Dermis microvascular lymphatic vessel endothelial cell (primary cell): ENCODE data around the gene ZNF488. TPM values are rescaled to one million over a fixed set of nuclear protein-coding genes. Genes with fewer than 3 reads are reported as not detected.
A peak's percentile ranks its signal among the peaks of the same experiment; 100 is the strongest.
"Not testable (repeated sequence)": the region's sequence is repeated elsewhere in the genome, so short reads cannot be mapped to it uniquely, and the experiment has no call there.

Experiments
- DNase-seq, 2 donors: peaks; one replicate each; pipeline versions ENCODE4 v3.0.0 to v3.0.0-alpha.2; 2010; ENCODE audit warnings: low read depth in 2 of 2
- total RNA-seq: library from RNA; depleted of rRNA; stranded (reverse); fragments of >200 nt; gene quantifications from 2 replicates; pipeline ENCODE4 v1.2.1, GENCODE V29; 2014

The ZNF488 gene
- total RNA-seq, 1 donor from 2014 or later: 0.13 TPM

DNA sequence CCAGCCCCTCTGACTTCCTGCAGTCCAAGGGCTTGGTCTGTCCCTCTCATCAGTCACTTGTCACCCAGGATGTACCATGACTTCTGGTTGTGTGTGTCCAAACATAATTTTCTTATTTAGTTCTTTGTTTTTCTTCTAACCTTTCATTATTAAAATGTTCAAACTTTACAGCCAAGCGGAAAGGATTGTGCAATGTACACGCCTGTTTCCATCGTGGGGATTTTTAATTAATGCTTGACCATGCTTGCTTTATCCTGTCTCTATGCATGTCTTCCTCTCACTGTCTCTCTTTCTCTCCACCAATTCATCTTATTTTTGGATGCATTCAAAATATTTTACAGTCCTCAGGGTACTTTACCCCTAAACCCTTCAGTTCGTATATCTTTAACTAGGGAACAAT is 26.2 kb upstream of the ZNF488 start:
- no peak for DNase-seq

DNA sequence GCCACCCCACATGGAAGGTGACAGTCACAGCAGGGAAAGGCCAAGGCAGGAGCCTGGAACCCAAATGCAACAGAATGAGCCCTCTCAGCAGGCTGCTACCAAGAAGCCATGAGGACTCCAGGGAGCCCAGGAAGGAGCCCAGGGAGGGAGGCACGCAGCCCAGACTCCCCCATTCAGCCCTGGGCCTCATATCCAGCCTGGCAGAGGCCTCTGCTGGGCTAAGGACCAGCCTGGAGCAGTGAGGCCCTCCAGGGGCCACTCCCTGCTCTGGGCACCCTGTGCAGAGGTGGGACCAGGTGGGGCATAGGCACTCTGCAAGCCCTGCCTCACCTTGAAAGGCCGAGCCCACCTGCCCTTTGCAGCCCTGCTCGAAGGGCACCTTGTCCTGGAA is 25.8 kb upstream of the ZNF488 start:
- no peak for DNase-seq

DNA sequence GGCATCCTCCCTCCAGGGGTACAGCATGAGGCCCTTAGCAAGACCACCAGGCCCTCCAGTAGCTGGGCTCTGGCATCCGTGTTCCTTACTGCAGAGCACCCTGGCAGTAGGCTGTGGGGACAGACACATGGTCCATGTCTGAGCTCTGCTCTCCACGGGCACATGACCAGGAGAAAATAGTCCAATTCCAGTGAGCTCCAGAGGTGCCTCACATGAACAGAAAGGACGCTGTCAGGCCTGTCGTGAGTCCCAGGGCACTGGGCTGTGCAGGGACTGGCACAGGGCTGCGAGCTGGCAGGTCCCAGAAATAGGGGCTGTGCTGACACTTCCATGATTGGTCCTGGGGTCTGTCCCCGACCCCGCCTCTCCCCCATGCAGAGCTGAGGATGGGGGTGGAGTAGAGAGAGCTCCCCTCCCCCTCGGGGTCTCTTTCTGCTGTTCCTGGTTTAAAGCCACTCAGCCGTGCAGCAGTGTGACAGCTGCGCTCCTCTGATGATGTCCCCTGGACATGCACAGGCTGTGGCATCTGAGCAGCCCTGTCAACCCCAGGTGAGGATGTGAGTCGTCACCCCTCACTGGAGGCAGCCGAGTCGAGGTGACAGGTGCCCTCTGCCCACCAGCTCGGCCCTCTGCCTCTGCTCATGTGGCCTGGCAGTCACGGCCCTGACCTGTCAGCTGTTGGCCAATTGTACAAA is 25.2 kb upstream of the ZNF488 start:
- DNase-seq: no peak

DNA sequence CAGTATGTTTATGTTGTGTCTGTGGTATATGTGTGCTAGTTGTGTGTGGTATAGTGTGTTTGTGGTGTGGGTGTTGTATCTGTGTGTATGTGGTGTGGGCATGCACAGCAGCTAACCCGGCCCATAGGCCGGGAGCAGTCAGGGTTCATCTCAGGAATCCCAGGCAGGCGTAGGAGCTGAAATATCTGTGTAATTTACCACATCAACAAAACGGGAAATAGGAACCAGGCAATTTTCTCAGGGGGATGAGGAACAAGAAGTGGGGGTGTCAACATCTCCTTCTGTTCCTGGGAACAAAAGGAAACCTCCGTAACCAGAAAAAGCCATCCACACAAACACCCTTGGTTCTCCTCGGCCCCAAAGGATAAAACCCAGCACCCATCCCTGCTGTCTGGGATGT is 24.5 kb upstream of the ZNF488 start:
- no peak for DNase-seq

DNA sequence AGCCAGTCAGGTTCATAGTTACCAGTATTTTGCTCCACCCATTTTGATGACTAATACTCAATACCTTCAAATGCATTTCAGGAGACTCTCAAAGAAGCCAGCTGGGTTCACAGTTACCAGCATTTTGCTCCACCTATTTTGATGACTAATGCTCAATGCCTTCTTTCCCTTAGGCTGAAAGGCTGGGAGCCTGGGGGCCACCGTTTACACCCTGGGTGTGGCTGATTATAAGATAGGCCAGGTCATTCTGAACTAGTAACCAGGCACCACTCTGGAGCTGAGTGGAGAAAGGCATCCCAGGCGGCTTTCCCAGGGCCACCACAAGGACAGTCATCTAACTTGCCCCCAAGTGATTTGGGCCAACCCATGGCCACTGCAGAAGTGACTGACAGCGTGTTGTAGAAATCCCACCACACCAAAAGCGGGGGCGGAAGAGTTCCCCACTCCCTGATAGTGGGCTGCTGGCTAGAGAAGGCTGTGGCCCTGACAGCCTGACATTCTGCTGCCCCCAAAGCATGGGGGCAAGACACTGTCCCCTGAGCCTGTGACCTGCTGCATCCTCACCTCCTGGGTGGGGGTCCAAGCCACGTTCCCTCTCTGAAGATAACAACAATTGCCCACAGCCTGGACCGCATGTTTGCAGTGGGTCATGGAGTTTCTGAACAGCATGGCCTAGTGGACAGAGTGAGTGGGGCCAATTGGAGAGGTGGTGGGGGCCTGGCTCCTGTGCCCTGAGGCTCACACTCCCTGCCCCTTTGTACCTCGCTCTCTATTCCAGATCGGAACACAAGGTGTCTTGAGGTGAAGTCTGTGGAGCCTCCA is 23.0 kb upstream of the ZNF488 start:
- peak in 1 of 2 donors; percentile 35 for DNase-seq

DNA sequence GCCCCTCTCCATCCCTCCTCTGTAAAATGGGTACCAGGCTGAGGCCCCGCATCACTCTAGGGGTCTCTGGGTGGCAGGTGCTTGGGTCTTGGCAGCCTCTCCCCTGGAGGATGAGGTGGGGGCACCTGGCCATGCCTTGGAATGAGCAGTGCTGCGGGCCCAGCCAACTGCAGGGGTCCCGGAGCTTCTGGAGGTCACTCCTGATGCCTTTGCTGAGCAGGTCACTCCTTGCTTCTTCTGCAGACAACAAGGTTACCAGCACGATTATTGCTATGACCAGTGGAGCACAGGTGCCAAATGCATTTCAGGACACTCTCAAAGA is 22.4 kb upstream of the ZNF488 start:
- no peak for DNase-seq

DNA sequence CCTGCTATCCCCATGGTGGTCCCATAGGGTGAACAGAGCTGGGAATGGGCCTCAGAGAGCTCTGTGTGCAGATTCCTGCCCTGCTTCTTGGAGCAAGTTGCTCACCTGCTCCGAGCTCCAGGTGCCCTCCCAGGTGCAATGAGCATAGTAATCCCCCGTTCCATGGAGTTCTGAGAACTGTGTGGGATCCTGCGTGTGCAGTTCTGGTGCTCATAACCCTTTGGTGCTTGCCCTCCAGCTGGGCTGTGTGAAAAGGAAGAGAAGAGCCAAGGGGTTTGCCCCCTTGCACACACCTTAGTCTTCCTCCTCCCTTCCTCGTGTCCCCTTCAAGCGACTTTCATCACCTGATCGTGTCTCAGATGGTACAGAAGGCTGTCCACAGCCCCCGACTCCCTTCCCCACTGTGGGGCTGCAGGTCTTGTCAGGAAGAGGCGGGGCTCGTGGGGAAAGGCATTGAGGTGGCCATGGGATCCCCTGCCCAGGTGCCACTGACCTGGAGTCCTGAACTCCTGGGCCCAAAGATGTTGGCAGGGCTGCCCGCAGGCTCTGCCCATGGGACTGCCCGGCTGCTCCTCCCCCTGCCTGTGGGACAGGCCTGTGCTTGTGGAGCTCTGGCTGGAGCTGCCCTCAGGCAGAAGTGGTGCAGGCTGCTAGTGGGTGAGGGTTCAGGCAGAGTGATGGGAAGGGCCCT is 21.9 kb upstream of the ZNF488 start:
- no peak for DNase-seq

DNA sequence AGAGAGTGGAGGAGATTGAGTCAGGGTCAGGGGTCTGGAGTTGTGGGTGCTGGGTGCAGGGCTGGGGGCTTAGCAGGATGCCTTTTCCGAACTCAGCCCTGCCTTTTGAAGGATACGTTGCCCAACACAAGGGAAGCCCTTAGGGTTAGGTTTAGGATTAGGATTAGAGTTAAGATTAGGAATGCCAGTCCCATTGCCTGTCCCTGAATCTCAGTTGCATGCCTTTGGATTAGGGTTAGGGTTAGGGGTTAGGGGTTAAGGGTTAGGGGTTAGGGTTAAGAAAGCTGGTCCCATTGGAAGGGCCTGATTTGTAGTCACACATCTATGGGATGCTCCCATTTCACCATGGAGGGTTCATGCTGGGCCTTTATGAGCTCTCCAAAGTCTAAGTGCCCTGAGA is 20.8 kb upstream of the ZNF488 start:
- no peak for DNase-seq

DNA sequence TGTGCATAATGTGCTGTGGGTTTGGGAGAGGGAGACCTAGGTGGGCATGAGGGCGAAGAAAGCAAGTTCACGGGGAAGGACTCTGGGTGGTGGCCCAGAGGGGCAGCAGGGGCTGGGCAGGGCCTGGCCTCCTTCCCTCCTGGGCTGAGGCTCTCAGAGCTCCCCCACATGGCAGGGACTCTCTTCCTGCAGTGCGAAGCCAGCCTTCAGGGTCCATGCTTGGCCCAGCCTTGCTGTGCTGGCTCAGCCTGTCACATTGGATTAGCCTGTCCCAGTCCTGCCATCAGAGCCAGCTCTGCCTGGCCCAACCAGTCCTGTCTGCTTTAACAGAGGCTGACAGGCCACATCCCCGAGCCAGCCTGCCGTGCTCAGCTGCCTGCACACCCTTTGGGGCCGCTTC is 20.4 kb upstream of the ZNF488 start:
- no peak for DNase-seq

DNA sequence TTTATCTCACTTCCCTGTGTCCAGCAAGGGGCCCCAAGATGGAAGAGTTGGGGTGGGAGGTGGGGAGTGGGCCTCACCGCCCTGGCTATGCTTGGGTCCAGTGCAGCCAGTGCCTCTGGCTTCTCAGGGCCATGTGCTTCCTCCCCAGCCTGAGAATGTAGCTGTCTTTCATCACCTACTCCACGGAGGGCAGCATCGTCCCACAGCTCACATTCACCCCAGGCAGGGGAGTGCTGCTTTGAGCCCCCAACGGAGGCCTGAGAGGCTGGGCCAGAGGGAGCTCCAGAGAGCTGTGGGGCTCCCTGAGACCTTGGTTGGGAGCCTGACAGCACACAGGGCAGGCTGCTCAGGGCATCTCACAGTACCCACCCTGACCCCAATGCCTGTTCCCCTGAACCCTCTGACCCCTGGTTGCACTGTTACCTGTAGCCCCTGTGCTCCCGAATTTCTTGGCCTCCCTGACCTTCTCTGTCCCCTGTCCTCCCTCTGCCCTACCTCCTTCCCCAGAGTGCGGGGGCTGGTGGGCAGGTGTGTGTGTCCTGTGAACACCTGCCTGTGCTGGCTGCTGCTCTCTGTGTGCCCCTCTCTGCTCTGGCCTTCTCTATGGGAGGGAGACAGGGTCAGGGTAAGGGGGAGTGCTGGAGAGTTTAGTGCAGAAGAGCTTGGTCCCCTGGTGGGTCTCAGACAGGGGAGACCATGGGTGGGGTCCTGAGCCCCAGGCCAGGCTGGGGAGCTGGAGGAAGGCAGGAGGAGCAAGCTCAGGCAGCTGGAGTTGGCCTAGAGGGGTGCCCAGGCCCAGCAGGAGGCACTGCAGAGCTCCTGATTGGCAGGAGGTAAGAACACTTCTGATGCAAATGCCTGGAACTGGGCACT is 19.6 kb upstream of the ZNF488 start:
- DNase-seq: no peak

DNA sequence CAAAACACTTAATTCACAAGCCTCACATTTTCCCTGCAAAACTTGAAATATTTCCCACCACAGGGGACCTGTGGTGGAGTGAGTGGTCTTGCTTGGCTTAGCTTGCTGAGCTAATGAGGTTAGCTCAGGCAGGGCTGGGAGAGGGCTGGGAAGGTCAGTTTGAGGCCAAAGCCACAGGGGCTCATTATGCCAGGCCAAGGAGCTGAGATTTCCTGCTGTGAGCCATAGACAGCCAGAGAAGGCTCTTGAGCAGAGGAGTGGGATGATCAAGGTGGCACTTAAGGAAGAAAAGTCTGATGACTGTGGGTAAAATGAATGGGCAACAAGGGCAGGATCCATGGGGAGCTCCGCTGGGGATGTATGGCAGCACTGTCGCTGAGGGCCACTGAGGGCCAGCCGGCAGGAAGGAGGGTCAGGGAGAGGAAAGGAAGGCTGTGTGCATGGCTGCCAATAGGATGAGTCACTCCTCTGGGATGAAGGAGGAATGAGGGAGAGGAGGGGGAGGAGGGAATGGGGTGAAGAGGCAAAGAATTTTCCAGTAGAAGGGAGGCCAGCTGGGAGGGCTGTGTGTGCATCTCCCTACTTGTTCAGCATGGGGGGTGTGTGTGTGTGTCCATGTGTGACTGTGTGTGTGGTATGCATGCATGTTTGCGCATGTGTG is 18.7 kb upstream of the ZNF488 start:
- DNase-seq: peak; percentile 72 to 86

DNA sequence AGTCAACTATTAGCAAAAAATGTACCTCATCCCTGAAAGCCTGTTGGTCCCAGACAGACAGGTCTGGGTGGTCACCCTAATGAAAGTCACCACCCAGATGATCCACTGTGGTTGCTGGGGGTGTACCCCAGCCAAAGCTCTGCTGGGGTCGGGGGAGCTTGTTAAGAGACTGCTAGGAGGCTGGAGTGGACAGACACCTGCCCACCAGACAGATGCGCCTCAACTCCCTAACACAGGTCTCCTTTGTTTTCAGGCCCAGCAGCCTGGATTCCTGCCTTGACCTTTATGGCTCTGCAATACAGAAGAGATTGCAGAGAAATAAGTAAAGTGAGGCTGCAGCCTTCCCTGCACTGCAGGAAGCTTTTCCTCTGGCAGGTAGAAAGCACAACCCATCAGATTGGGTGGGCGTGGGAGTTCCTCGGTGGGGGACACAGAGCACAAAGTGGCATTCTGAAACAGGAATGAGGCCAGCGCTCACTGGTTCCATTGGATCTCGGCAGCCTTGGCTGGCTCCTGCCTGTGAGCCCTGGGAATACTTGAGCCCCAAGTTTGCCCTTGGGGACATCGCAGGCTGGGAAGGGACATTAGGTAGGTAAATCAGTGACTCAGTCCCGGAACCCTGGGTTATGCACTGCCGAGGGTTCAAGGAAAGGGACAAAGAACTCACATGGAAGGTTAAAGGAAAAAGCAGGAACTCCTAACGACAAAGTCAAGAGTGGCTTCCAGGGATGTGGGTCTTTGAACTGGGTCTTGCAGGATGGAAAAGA is 18.0 kb upstream of the ZNF488 start:
- DNase-seq: no peak

DNA sequence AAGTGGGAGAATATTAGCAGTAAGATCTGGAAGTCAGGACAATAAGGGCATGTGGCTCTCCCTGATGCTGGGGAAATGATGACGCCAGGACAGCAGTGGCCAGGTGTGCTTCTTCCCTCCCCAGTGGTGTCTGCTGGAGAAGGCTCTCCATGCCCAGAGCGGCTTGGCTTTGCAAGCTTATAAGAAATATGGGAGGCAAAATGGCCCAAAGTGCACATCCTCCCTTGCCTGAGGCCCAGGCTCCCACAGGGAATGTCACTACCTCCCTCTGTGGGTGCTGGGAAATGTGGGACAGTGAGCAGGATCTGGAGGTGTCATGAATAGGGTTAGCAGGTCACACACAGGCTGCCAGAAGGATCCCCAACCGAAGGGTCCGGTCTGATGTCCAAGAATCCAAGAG is 17.1 kb upstream of the ZNF488 start:
- no peak for DNase-seq

DNA sequence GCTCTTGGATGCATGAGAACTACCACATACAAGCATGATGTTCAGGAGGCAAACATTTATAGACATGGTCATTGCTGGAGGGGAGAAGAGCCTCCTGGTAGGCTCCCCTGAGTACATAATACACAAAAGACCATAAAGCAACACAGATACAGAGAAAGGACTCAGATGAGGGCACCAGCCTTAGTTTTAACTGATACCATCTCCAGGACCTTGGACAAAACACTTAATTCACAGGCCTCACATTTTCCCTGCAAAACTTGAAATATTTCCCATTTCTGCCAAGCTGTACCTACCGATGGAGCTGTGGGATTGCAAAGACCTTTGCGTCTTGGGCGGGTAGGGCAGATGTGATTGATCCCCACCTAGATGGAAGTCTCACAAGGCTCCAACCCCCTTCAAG is 16.7 kb upstream of the ZNF488 start:
- no peak for DNase-seq

DNA sequence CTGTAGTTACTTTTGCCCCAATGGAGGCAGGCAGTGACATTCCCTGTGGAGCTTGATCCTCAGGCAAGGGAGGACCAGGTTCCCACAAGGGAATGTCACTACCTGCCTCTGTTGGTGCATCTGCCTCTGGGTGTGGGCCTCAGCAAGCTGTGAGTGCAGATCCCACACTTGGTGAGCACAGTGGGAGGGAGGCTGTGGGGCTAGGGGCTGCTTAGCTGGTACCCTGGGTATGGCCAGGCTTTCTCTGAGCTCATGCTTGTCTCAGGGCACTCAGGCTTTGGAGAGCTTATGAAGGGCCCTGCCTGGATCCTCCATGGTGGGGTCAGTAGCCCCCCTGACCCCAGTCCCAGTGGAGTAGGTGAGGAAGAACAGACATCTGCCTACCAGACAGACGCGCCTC is 16.2 kb upstream of the ZNF488 start:
- DNase-seq: no peak

DNA sequence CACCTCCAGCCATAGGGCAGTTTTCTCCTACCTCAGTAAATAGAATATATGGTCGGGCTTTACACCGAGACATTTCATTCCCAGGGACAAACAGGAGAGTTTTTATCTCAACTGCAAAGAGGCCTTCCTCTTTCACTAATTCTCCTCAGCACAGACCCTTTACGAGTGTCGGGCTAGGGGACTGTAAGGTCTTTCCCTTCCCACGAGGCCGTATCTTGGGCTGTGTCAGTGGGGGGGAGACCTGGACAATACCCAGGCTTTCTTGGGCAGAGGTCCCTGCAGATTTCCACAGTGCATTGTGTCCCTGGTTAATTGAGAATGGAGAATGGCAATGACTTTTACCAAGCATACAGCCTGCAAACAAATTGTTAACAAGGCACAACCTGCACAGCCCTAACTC is 13.2 kb upstream of the ZNF488 start:
- DNase-seq: no peak

DNA sequence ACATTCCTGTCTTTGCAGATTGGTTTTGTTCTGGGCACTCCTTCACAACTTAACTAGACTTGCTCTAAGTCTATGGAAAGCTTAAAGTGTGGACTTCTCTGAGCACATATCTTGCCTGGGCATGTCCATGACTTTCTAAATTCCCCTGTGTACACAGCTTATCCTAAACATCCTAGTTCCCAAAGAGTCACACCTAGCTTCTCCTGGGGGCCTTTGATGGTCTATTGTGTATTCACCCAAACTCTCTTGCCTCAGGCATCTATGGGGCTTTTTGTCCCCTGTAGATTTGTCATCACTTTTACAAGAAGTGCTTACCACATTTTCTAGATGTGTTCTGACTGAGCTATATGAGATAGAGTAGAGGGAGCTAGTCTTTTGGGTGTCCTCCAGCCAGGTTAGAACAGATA is 12.2 kb upstream of the ZNF488 start:
- DNase-seq: no peak

DNA sequence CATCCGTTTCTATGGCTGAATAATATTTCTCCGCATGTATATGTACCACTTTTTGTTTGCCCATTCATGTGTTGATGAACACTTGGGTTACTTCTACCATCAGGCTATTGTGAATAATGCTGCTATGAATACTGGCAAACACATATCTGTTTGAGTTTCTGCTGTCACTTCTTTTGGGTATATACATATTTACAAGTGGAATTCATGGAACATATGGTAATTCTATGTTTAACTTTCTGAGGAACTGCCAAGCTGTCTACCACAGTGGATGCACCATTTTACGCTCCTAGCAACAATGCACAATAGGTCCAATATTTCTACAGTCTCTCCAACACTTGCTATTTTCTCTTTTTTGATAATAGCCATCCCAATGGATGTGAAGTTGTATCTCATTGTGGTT is 5.5 kb upstream of the ZNF488 start:
- DNase-seq: no peak

DNA sequence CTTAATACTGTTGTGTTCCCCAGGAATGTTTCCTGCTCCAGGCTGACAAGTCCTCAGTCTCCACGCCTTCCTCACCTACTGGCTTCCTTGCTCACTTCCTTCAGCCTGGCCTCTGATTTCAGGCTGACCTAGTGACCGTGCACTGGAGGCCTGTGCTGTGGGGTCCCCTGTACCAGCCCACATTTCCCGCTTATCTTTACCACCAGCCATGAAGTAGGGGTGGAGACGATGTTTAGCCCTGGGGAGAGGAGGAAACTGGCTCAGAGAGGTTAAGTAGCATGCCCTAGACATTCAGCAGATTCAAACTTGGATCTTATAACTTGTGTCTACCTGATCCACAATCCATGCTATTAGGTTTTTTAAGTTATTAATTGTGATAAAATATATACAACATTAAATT is 4.8 kb upstream of the ZNF488 start:
- DNase-seq: no peak

DNA sequence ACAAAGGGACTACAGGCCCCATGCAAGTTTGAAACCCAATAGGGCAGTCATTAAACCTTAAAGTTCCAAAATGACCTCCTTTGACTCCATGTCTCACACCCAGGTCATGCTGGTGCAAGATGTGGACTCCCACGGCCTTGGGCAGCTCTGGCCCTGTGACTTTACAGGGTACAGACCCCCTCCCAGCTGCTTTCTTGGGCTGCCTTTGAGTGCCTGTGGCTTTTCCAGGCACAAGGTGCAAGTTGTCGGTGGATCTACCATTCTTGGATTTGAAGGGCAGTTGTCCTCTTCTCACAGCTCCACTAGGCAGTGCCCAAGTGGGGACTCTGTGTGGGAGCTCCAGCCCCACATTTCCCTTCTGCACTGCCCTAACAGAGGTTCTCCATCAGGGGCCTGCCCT is 2.0 kb upstream of the ZNF488 start:
- not testable (repeated sequence) for DNase-seq
